Measurements from ENCODE around the gene MPG. TPM values are rescaled to one million over a fixed set of nuclear protein-coding genes. Genes with fewer than 3 reads are reported as not detected.

Gene MPG
- polyA plus RNA-seq, 1 of the 3 experiments (the other 2 are of a cell fraction): 98.3 TPM

- no peaks in the 10 kb centered on the region for H3K9me3 ChIP-seq
- peak overlapping the region; percentile 56 for H3K4me2 ChIP-seq
- 65% methylated on average over 4 of the region's 7 CpGs for WGBS (ENCODE audit: low lambda C conversion rate)
- H3F3A ChIP-seq (replicated peaks; ENCODE audit: insufficient read depth): peaks cover 20% of the 10 kb centered on the region
- no peaks in the 10 kb centered on the region for H3K9me2 ChIP-seq
- H3K27me3 ChIP-seq (ENCODE audit: insufficient read depth): no peaks in the 10 kb centered on the region
- no peak overlapping the region for H2AFZ ChIP-seq (ENCODE audit: low read depth)
- peak overlapping the region; percentile 5 to 72; a peak in 2 of 4 replicates for H3K27ac ChIP-seq (ENCODE audit: low read depth in 2 of 2, low read length in 1 of 2)
- H3K36me3 ChIP-seq (replicated peaks in 1 of 2; ENCODE audit: control insufficient read depth in 1 of 2, insufficient read depth in 2 of 2, low read length in 1 of 2): peaks cover 12 to 45% of the 10 kb centered on the region in 2 experiments
- H3K9ac ChIP-seq: peak overlapping the region; percentile 22; the same call in 1 of the 2 replicates
- peaks cover 2 to 17% of the 10 kb centered on the region in 2 experiments; a peak in 3 of 4 replicates for H3K4me1 ChIP-seq (ENCODE audit: control insufficient read depth in 1 of 2, insufficient read depth in 2 of 2, low read depth in 1 of 2, low read length in 1 of 2)
- H3K79me2 ChIP-seq (ENCODE audit: insufficient read depth): peaks cover 4% of the 10 kb centered on the region; the same call in 1 of the 2 replicates
- POLR2A ChIA-PET: interaction anchor here (0.6 kb wide), 1 partner anchor 1645 kb away, joined by 6 read pairs; no protein-coding TSS in a partner anchor
- H3K4me3 ChIP-seq (ENCODE audit: low read depth in 2 of 2, low read length in 1 of 2): no peak overlapping the region
- CTCF ChIA-PET: interaction anchor here (0.9 to 27.8 kb wide), 4 partner anchors 8 to 22 kb away, joined by 3 to 793 read pairs (median 24); partner anchors contain the start of gene RHBDF1
- peaks cover 21% of the 10 kb centered on the region for H4K20me1 ChIP-seq (ENCODE audit: insufficient read depth)
- DNase-seq: no peak
- TF ChIP-seq EZH2phosphoT487 (IDR thresholded peaks at IDR 0.05; ENCODE audit: borderline replicate concordance, low read depth): no peak
- no peak for TF ChIP-seq USF1 (IDR thresholded peaks at IDR 0.05; ENCODE audit: borderline replicate concordance, low read depth)
- no peak for TF ChIP-seq GATA2 (CRISPR knock-in tag; IDR thresholded peaks at IDR 0.05)
- TF ChIP-seq, protein P1, sequence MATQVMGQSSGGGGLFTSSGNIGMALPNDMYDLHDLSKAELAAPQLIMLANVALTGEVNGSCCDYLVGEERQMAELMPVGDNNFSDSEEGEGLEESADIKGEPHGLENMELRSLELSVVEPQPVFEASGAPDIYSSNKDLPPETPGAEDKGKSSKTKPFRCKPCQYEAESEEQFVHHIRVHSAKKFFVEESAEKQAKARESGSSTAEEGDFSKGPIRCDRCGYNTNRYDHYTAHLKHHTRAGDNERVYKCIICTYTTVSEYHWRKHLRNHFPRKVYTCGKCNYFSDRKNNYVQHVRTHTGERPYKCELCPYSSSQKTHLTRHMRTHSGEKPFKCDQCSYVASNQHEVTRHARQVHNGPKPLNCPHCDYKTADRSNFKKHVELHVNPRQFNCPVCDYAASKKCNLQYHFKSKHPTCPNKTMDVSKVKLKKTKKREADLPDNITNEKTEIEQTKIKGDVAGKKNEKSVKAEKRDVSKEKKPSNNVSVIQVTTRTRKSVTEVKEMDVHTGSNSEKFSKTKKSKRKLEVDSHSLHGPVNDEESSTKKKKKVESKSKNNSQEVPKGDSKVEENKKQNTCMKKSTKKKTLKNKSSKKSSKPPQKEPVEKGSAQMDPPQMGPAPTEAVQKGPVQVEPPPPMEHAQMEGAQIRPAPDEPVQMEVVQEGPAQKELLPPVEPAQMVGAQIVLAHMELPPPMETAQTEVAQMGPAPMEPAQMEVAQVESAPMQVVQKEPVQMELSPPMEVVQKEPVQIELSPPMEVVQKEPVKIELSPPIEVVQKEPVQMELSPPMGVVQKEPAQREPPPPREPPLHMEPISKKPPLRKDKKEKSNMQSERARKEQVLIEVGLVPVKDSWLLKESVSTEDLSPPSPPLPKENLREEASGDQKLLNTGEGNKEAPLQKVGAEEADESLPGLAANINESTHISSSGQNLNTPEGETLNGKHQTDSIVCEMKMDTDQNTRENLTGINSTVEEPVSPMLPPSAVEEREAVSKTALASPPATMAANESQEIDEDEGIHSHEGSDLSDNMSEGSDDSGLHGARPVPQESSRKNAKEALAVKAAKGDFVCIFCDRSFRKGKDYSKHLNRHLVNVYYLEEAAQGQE (IDR thresholded peaks at IDR 0.05; ENCODE audit: low read depth, low read length): no peak
- TF ChIP-seq RXRA (IDR thresholded peaks at IDR 0.05; ENCODE audit: borderline replicate concordance, low read depth): no peak; the same call in 1 of the 2 replicates
- peak; percentile 74; the same call in 1 of the 2 replicates for TF ChIP-seq JUND (IDR thresholded peaks at IDR 0.05)
- peak; percentile 61; the same call in 1 of the 2 replicates for TF ChIP-seq POLR2AphosphoS5 (IDR thresholded peaks at IDR 0.05; ENCODE audit: low read depth, low read length)
- TF ChIP-seq FOXM1 (IDR thresholded peaks at IDR 0.05; ENCODE audit: low read depth): no peak
- TF ChIP-seq, protein P2, sequence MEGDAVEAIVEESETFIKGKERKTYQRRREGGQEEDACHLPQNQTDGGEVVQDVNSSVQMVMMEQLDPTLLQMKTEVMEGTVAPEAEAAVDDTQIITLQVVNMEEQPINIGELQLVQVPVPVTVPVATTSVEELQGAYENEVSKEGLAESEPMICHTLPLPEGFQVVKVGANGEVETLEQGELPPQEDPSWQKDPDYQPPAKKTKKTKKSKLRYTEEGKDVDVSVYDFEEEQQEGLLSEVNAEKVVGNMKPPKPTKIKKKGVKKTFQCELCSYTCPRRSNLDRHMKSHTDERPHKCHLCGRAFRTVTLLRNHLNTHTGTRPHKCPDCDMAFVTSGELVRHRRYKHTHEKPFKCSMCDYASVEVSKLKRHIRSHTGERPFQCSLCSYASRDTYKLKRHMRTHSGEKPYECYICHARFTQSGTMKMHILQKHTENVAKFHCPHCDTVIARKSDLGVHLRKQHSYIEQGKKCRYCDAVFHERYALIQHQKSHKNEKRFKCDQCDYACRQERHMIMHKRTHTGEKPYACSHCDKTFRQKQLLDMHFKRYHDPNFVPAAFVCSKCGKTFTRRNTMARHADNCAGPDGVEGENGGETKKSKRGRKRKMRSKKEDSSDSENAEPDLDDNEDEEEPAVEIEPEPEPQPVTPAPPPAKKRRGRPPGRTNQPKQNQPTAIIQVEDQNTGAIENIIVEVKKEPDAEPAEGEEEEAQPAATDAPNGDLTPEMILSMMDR (IDR thresholded peaks at IDR 0.05): no peak
- TF ChIP-seq, protein P3, sequence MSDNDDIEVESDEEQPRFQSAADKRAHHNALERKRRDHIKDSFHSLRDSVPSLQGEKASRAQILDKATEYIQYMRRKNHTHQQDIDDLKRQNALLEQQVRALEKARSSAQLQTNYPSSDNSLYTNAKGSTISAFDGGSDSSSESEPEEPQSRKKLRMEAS (IDR thresholded peaks at IDR 0.05; ENCODE audit: low read depth): peak; percentile 84
- TF ChIP-seq MXI1 (IDR thresholded peaks at IDR 0.05; ENCODE audit: low read depth, low read length): no peak
- TF ChIP-seq GABPA (IDR thresholded peaks at IDR 0.05; ENCODE audit: low read depth): peak; percentile 48; the same call in 1 of the 2 replicates
- TF ChIP-seq TEAD4 (IDR thresholded peaks at IDR 0.05; ENCODE audit: borderline replicate concordance, insufficient read depth): 0 out of 2 replicates have a peak, but pooled peaks have one; percentile 30
- TF ChIP-seq, protein P4, sequence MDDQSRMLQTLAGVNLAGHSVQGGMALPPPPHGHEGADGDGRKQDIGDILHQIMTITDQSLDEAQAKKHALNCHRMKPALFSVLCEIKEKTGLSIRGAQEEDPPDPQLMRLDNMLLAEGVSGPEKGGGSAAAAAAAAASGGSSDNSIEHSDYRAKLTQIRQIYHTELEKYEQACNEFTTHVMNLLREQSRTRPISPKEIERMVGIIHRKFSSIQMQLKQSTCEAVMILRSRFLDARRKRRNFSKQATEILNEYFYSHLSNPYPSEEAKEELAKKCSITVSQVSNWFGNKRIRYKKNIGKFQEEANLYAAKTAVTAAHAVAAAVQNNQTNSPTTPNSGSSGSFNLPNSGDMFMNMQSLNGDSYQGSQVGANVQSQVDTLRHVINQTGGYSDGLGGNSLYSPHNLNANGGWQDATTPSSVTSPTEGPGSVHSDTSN (IDR thresholded peaks at IDR 0.05): peak; percentile 48
- no peak for TF ChIP-seq NRF1 (IDR thresholded peaks at IDR 0.05; ENCODE audit: low read depth, low read length)
- TF ChIP-seq ZBTB33 (IDR thresholded peaks at IDR 0.05; ENCODE audit: borderline replicate concordance, low read depth): no peak; the same call in 1 of the 2 replicates
- TF ChIP-seq SIN3A (IDR thresholded peaks at IDR 0.05; ENCODE audit: borderline replicate concordance, low read depth, low read length): no peak
- TF ChIP-seq RAD21 (IDR thresholded peaks at IDR 0.05; ENCODE audit: low read length): no peak
- peak; percentile 68; the same call in 1 of the 2 replicates for TF ChIP-seq FOSL2 (IDR thresholded peaks at IDR 0.05; ENCODE audit: borderline replicate concordance, low read depth)
- no peak for TF ChIP-seq SMC3 (IDR thresholded peaks at IDR 0.05; ENCODE audit: low read depth, low read length)
- TF ChIP-seq ELF1 (IDR thresholded peaks at IDR 0.05): peak; percentile 55; the same call in 1 of the 2 replicates
- TF ChIP-seq EP300 (IDR thresholded peaks at IDR 0.05; ENCODE audit: borderline replicate concordance in 1 of 2, low read depth in 1 of 2, low read length in 1 of 2): peak in 1 of 2 experiments; percentile 25; a peak in 1 of 4 replicates
- peak; percentile 67 for TF ChIP-seq TCF12 (IDR thresholded peaks at IDR 0.05)
Observed at GRCh38 chr16:84718-85406, 6.8 kb downstream of the MPG start.
